ENCODE results near the gene SRGAP3.

GRCh38 chr3:9298236-9298635 lies 48.8 kb upstream of the SRGAP3 start:
- no peak for TF ChIP-seq POLR2A (IDR thresholded peaks at IDR 0.05)
- TF ChIP-seq CTCF (IDR thresholded peaks at IDR 0.05), result no peak
- TF ChIP-seq POLR2AphosphoS5 (IDR thresholded peaks at IDR 0.05), result no peak
- TF ChIP-seq EP300 (IDR thresholded peaks at IDR 0.05), result no peak
